Osteocyte (in vitro differentiated cells): ENCODE measurements around the gene TCIRG1. TPM values are rescaled to one million over a fixed set of nuclear protein-coding genes. Genes with fewer than 3 reads are reported as not detected.

ENCODE experiments used
- DNase-seq: peaks from one replicate; pipeline ENCODE4 v3.0.0; 2021; ENCODE audit warnings: mixed read lengths; ENCODE audit not compliant: unreplicated experiment; ENCODE audit errors: extremely low spot score
- H3K27ac Mint-ChIP-seq: one replicate; pipeline ENCODE4 v1.8.0; 2021; ENCODE audit warnings: mild to moderate bottlenecking, mixed read lengths; ENCODE audit not compliant: unreplicated experiment
- H3K27me3 Mint-ChIP-seq: one replicate; pipeline ENCODE4 v1.8.0; 2021; ENCODE audit warnings: mixed read lengths; ENCODE audit not compliant: unreplicated experiment
- H3K36me3 Mint-ChIP-seq: one replicate; pipeline ENCODE4 v1.8.0; 2021; ENCODE audit warnings: mixed read lengths; ENCODE audit not compliant: unreplicated experiment
- H3K4me1 Mint-ChIP-seq: one replicate; pipeline ENCODE4 v1.8.0; 2021; ENCODE audit warnings: mixed read lengths; ENCODE audit not compliant: unreplicated experiment
- H3K4me3 Mint-ChIP-seq: one replicate; pipeline ENCODE4 v1.8.0; 2021; ENCODE audit warnings: mild to moderate bottlenecking, moderate library complexity, mixed read lengths; ENCODE audit not compliant: unreplicated experiment
- H3K9me3 Mint-ChIP-seq: one replicate; pipeline ENCODE4 v1.8.0; 2021; ENCODE audit warnings: mixed read lengths; ENCODE audit not compliant: unreplicated experiment
- CTCF ChIP-seq: fragments of 200-600 bp; sonication (generic); IDR thresholded peaks from 2 replicates; pipeline ENCODE4 v1.5.0; 2021; ENCODE audit warnings: antibody characterized with exemption, mild to moderate bottlenecking, moderate library complexity
- total RNA-seq: library from RNA; stranded (reverse); gene quantifications from 2 replicates; pipeline ENCODE4 v1.2.1, GENCODE V29; 2021

TCIRG1 gene
- total RNA-seq, 1 donor from 2014 or later, result 53.0 TPM

- H3K4me1 Mint-ChIP-seq, result peaks cover 88% of the 10 kb centered on the region
- no peak for TF ChIP-seq CTCF
These were observed 25.8 kb upstream of the TCIRG1 start for GRCh38 chr11:68012843-68013610.

GRCh38 chr11:68013611-68014156 is 25.1 kb upstream of the TCIRG1 start:
- TF ChIP-seq CTCF, result no peak
- no peaks in the 10 kb centered on the region for H3K27me3 Mint-ChIP-seq
- no peak for DNase-seq
- no peaks in the 10 kb centered on the region for H3K36me3 Mint-ChIP-seq
- H3K4me3 Mint-ChIP-seq, result no peak overlapping the region
- peaks cover 87% of the 10 kb centered on the region for H3K4me1 Mint-ChIP-seq
- H3K27ac Mint-ChIP-seq, result peak overlapping the region; percentile 97
- no peaks in the 10 kb centered on the region for H3K9me3 Mint-ChIP-seq

More at GRCh38 chr11:68012843-68013610, 25.8 kb upstream of the TCIRG1 start:
- peak; percentile 94 for DNase-seq
- Mint-ChIP-seq H3K9me3 (no peaks in the 10 kb centered on the region), H3K27me3 (no peaks in the 10 kb centered on the region), H3K4me3 (no peak overlapping the region), H3K36me3 (no peaks in the 10 kb centered on the region), H3K27ac (peak overlapping the region; percentile 97)

GRCh38 chr11:68014157-68014946 is 24.5 kb upstream of the TCIRG1 start:
- no peak for TF ChIP-seq CTCF
- Mint-ChIP-seq H3K36me3 (no peaks in the 10 kb centered on the region), H3K4me3 (peak overlapping the region; percentile 4), H3K27me3 (no peaks in the 10 kb centered on the region), H3K9me3 (no peaks in the 10 kb centered on the region), H3K4me1 (peaks cover 81% of the 10 kb centered on the region), H3K27ac (peak overlapping the region; percentile 97)
- DNase-seq, result peak; percentile 92

- H3K9me3 Mint-ChIP-seq, result no peaks in the 10 kb centered on the region
- H3K4me1 Mint-ChIP-seq, result peaks cover 80% of the 10 kb centered on the region
- peak overlapping the region; percentile 4 for H3K4me3 Mint-ChIP-seq
- no peak for TF ChIP-seq CTCF
- H3K27ac Mint-ChIP-seq, result peak overlapping the region; percentile 97
- H3K27me3 Mint-ChIP-seq, result no peaks in the 10 kb centered on the region
- no peaks in the 10 kb centered on the region for H3K36me3 Mint-ChIP-seq
- no peak for DNase-seq
These were observed 23.8 kb upstream of the TCIRG1 start for GRCh38 chr11:68014947-68015447.

- Mint-ChIP-seq H3K4me1 (peaks cover 78% of the 10 kb centered on the region), H3K4me3 (no peak overlapping the region), H3K27me3 (no peaks in the 10 kb centered on the region), H3K36me3 (no peaks in the 10 kb centered on the region), H3K27ac (no peak overlapping the region), H3K9me3 (no peaks in the 10 kb centered on the region)
- TF ChIP-seq CTCF, result no peak
- no peak for DNase-seq
These were observed 23.4 kb upstream of the TCIRG1 start for GRCh38 chr11:68015467-68015866.
